ENCODE measurements around the gene WDR27. TPM values are rescaled to one million over a fixed set of nuclear protein-coding genes. Genes with fewer than 3 reads are reported as not detected.

Gene WDR27
- total RNA-seq, 1 donor from 2014 or later: 41.5 TPM

DNA sequence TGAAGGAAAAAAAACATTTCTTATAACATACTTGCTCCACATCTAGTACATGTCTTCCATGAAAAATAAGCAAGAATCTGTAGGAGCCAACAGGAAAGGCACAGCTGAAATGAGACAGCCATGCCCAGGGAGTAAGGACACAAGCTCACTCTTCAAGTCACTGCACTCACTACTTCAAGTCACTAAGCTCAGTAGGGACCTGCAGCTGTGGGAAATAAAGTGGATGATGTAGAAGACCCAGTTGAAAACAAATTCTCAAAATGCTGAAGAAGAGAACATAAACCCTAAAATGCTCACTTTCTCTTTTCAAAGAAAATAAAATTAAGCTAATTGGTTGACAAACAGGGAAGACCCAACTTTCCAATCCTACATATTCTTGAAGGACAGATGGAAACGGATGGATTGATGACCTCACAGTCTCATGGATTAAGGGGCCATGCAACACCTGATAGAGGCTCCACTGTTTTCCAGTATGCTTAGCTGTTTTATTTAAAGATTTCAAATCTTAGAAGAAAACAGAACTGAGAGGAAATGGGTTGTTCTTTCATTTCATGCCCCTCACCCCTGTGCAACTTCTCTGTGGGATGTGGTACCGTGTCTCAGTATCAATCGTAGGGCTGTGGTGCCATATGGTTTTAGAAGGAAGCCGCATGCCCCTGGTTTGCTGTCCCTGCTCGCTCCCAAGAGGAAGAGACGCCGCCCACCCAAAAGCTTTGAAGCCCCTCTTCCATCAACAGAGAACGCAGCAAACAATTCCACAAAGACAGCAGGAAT lies 133.3 kb downstream of the WDR27 start:
- no peak overlapping the region for H3K4me3 ChIP-seq

DNA sequence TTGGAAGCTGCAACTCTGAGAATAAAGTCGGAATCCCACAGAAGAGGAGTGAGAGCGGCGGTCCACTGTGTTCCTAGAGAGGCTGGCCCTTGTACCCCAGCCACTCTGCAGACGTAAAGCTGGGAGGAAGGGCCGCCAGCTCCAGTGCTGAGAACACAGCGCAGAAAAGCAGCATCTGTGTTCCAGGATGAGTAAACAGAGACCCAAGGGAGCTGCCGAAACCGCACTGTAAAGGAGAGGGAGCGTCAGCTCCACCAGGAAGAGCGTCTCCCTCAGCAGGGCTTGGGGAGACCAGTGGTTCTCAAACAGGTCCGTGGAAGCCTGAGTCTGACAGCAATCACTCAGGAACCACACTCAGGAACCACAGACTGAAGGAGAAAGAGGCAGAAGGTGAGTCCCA lies 134.0 kb downstream of the WDR27 start:
- Histone ChIP-seq H3K4me3 (no peak overlapping the region), H3K36me3 (no peaks in the 10 kb centered on the region), H3K4me1 (no peaks in the 10 kb centered on the region), H3K27ac (no peak overlapping the region), H3K27me3 (no peaks in the 10 kb centered on the region), H3K9me3 (no peaks in the 10 kb centered on the region)
- DNase-seq (ENCODE audit: extremely low spot score in 2 of 2): no peak
- TF ChIP-seq POLR2A (IDR thresholded peaks at IDR 0.05): no peak
- TF ChIP-seq POLR2AphosphoS5 (IDR thresholded peaks at IDR 0.05; ENCODE audit: insufficient read depth in 1 of 2, low read depth in 1 of 2): no peak
- no peak for TF ChIP-seq CTCF (IDR thresholded peaks at IDR 0.05)
- intact Hi-C loops (cut with DNase I): no loop called here

More for the DNA sequence above, 133.3 kb downstream of the WDR27 start:
- no peak for DNase-seq (ENCODE audit: extremely low spot score in 2 of 2)
- intact Hi-C loops (cut with DNase I): no loop called here
- Histone ChIP-seq H3K27me3 (no peaks in the 10 kb centered on the region), H3K4me1 (no peaks in the 10 kb centered on the region), H3K9me3 (no peaks in the 10 kb centered on the region), H3K36me3 (no peaks in the 10 kb centered on the region), H3K27ac (no peak overlapping the region)
- TF ChIP-seq POLR2A (IDR thresholded peaks at IDR 0.05) (no peak), POLR2AphosphoS5 (IDR thresholded peaks at IDR 0.05; ENCODE audit: insufficient read depth in 1 of 2, low read depth in 1 of 2) (no peak), CTCF (IDR thresholded peaks at IDR 0.05) (no peak)

GRCh38 chr6:169566961-169567750 lies 134.7 kb downstream of the WDR27 start:
- Histone ChIP-seq H3K4me1 (no peaks in the 10 kb centered on the region), H3K9me3 (no peaks in the 10 kb centered on the region), H3K36me3 (no peaks in the 10 kb centered on the region), H3K27me3 (no peaks in the 10 kb centered on the region), H3K4me3 (no peak overlapping the region), H3K27ac (no peak overlapping the region)
- intact Hi-C loops (cut with DNase I): no loop called here
- DNase-seq (ENCODE audit: extremely low spot score in 2 of 2): no peak
- TF ChIP-seq POLR2A (IDR thresholded peaks at IDR 0.05) (no peak), POLR2AphosphoS5 (IDR thresholded peaks at IDR 0.05; ENCODE audit: insufficient read depth in 1 of 2, low read depth in 1 of 2) (no peak), CTCF (IDR thresholded peaks at IDR 0.05) (no peak)

DNA sequence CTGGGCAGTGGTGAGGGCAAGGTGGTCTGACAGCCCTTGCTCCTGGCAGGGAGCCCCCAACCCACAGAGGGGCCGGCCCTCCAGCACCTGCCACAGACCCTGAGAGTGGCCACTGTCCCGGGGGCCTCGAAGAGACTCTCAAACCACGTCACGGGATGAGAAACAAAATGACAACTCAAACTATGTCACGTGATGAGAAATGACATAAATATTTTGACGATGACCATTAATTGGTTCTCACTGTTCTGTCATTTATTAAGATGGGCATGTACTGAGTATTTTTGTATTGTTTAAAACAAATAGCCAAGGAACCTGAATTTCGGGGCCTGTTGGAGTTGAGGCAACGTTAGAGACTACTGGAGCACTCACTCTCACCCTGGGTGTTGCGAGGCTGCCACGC lies 135.5 kb downstream of the WDR27 start:
- TF ChIP-seq POLR2A (IDR thresholded peaks at IDR 0.05) (no peak), POLR2AphosphoS5 (IDR thresholded peaks at IDR 0.05; ENCODE audit: insufficient read depth in 1 of 2, low read depth in 1 of 2) (no peak), CTCF (IDR thresholded peaks at IDR 0.05) (no peak)
- no peak overlapping the region for H3K4me3 ChIP-seq
- no peak for DNase-seq (ENCODE audit: extremely low spot score in 2 of 2)
- H3K9me3 ChIP-seq: no peaks in the 10 kb centered on the region
- intact Hi-C loops (cut with DNase I): no loop called here
- H3K27me3 ChIP-seq: no peaks in the 10 kb centered on the region
- no peaks in the 10 kb centered on the region for H3K4me1 ChIP-seq
- H3K27ac ChIP-seq: no peak overlapping the region
- H3K36me3 ChIP-seq: no peaks in the 10 kb centered on the region
